ENCODE results near the gene TAF3.

TAF3 gene

DNA sequence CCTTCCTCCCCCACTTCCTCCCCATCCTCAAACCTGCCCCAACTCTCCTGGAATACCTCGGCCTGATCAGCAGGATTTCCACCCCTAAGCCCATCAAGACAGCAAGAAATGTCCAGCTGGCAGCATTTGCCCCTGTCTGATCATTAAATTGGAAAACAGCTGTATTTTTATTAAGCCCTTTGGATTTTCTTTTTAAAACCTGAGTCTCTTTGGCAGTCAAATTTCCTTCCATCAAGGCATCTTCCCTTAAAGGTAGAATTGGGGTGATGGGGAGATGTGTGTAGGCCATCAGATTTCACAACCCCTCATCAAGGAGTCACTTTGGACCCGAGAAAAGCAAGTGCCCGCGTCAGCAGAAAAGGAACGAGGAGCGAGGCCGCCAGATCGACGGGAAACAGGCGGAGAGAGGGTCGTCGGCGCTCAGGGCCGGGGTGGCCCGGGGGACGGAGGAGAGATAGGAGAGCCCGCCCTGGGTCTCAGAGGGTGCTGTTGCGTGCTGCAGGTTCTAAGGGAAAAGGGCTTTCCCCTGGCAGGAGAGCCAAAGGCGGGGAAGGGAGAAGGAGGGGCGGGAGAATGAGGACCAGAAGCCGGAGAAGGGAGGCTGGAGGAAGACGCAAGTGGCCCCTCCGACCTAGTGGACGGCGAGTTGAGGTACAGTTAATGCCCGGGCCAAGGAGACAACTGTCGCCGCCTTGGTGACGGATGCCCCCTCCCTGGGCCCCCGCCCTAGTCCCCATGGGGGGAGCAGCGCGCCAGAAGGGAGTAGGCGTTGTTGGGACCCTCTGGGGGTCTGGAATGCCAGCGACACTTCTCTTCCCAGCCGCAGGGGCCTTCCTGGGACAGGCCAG, 224.6 kb downstream of the TAF3 start:
- DNase-seq (ENCODE audit: low read depth, low spot score) = no peak

DNA sequence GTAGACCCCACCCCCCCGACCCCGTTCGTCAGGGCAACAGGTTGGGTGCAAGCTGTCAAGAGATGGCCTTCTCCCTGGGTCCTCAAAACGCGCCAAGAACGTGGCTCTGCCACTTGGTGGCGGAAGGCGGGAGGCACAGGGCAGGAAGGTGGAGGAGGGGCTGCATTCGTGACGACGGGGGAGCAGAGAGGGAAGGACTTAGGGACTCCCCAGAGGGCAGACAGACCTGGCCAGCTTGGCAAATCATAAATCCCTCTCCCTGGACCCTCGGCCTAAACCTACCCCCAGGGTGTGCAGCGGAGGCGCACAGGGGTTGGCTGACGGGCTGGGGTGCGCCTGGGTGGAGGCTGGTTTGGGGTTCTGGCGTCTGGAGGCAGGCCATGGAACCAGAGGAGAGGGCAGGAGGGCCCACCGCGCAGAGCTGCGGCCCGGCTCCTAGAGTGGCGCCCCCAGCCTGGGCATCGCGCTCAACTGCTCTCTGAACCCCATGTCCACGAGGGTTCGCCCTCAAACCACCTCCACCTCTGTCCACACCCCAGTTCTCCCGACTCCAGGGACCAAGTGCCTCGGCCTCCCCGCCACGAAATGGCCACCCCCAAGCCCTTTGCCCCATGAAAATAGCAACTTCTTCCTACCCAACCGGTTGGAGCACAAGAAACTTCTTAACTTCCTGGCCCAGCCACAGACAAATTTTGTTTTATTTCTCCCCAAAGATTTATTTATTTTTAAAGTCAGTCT, 225.4 kb downstream of the TAF3 start:
- DNase-seq (ENCODE audit: low read depth, low spot score) = no peak
- H3K27ac ChIP-seq = no peak overlapping the region

More for the DNA sequence above, 224.6 kb downstream of the TAF3 start:
- H3K27ac ChIP-seq = no peak overlapping the region

GRCh38 chr10:8044331-8044907, 226.1 kb downstream of the TAF3 start:
- no peak for DNase-seq (ENCODE audit: low read depth, low spot score)
- H3K27ac ChIP-seq = no peak overlapping the region

DNA sequence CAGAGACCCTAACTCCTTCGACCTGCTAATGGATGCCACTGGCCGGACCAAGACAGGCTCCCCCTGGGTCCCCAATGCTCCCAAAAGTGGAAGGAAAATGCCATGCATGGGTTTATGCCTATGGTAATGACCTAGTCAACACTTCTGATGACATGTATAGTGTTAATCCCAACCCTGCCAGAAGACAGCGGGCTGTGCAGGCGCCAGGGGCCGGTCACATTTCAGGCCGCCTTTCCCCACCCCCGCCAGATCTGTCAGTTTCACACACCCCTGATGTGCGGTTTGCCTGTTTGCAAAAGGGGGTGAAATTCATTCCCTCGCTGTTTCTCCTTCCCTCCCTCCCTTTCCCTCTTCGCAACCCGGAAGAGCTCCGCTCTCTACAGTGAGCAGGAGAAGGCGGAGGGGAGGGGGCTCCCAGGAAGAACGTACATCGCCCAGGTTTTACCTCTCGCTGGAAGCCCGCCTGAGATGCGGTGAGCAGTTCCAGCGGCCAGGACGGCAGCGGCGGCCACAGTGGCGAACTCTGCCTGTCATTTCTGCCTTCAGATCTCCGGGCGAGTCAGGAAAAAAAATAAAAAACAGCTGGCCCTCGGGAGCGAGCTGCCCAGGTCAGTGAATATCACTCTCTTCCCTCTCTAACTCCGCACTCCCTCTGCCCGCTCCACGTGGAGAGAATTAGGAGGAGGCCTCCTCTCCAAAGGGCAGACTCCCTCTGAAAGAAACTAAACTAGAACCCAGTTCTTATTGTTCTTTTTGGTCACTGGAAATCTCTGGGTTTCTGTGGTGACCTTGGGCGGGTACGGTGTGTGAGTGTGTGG, 226.8 kb downstream of the TAF3 start:
- DNase-seq (ENCODE audit: low read depth, low spot score) = no peak

GRCh38 chr10:8045726-8046494, 227.6 kb downstream of the TAF3 start:
- no peak overlapping the region for H3K27ac ChIP-seq
- no peak for DNase-seq (ENCODE audit: low read depth, low spot score)

More for the DNA sequence above, 226.8 kb downstream of the TAF3 start:
- H3K27ac ChIP-seq = no peak overlapping the region

DNA sequence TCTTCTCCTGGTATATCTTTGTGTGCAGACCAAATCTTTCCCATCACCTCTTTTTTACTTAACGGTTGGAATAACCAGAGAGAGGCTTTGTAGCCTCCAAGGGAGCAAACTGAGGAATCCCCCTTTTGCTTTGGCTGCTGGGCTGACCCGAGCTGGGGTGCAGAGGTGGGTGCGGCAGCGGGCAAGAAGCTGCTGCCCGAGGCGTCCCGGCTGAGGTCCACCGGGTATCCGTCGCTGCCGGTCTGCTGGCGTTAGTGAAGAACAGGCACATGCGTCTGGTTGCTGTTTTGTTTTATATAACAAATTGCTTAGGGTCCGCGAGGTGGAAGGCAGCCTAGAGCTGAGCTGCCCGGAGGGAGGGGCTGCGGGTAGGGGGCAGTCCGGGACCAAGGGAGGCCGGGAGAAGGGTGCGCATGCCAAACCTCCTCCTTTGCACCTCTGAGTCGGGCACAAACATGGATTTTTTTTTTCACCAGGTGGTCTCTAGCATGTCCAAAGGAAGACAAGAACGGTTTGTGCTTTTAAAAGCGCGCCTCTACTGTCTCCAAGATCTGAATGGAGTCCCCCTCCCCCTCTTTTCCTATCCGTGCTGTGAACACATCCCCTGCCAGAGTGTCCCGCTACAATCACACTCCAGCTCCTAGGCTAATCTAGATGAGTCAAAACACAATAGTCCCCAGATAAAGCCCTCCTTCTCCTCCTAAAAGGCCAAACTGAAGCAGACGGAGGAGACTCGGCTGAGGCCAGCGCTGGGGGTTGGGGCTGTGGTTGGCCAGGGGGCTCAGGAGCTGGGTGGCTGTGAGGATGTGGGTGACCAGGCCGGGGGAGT, 229.4 kb downstream of the TAF3 start:
- H3K27ac ChIP-seq = no peak overlapping the region
- DNase-seq (ENCODE audit: low read depth, low spot score) = no peak

- no peak overlapping the region for H3K27ac ChIP-seq
- DNase-seq (ENCODE audit: low read depth, low spot score) = no peak
Measured at GRCh38 chr10:8048281-8049008, 230.1 kb downstream of the TAF3 start.

GRCh38 chr10:8049045-8049864, 230.9 kb downstream of the TAF3 start:
- DNase-seq (ENCODE audit: low read depth, low spot score) = no peak
- peak overlapping the region; percentile 49 for H3K27ac ChIP-seq

DNA sequence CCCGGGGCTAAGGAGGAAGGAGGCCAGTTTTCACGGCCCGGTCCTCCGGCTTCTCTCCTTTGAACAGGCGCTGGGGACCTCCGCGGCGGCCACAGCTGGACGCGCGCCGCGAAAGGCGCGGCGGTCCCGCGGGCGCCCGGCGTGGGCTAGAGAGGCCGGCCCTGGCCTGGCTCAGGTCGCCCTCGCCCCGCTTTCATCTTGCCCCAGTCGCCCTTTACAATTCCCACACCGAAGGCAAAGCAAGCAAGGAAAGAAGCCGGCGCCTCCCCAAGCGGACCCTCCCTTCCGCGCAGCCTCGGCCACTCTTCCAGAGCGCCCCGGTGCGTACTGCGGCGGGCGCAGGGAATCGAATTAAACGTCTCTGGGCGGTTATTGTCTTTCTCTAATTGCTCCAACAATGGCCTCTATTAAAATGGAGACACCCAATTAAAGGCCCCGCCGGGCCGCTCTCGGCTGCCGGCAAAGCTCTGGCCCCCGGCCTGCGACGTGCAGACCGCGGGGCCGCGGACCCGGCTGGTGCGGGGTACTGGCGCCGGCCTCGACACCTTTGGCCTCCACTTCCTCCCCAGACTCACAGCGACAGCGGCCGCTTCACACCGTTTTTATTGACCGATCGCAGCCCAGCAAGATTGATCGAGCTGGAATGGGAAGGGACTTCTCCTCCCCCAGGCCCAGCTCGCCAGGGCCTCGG, 231.7 kb downstream of the TAF3 start:
- DNase-seq (ENCODE audit: low read depth, low spot score) = no peak
- peak overlapping the region; percentile 49 for H3K27ac ChIP-seq

DNA sequence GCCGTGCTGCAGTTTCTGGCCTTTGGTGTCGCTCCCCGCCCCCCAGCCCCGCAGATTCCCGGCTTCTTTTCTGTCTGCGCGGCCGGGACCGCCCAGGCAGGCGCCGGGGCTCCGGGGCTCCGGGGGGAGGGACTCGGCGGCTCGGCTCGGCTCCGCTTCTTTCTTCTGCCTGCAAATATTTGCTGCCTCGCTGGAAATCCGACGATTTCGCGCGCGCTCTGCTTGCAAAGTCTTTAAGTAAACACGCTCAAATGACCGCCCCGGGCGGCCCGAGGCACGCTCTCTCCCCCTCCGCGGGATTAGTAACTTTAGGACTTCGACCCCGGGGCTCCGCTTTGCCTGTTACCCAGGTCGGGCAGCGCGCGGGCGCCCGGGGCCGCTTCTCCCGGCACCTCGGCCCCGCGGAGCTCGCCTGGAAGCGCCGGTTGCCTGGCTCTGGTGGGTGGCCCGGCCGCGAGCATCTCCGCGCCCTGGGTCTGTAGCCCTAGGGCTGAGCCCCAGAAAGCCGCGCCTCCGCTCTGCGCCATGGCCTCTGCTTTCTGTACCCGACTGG, 232.3 kb downstream of the TAF3 start:
- DNase-seq (ENCODE audit: low read depth, low spot score) = no peak
- peak overlapping the region; percentile 49 for H3K27ac ChIP-seq

- H3K27ac ChIP-seq = peak overlapping the region; percentile 49
- no peak for DNase-seq (ENCODE audit: low read depth, low spot score)
Measured at GRCh38 chr10:8051109-8051821, 233.0 kb downstream of the TAF3 start.

GRCh38 chr10:8051851-8052257, 233.5 kb downstream of the TAF3 start:
- H3K27ac ChIP-seq = peak overlapping the region; percentile 49
- DNase-seq (ENCODE audit: low read depth, low spot score) = no peak

DNA sequence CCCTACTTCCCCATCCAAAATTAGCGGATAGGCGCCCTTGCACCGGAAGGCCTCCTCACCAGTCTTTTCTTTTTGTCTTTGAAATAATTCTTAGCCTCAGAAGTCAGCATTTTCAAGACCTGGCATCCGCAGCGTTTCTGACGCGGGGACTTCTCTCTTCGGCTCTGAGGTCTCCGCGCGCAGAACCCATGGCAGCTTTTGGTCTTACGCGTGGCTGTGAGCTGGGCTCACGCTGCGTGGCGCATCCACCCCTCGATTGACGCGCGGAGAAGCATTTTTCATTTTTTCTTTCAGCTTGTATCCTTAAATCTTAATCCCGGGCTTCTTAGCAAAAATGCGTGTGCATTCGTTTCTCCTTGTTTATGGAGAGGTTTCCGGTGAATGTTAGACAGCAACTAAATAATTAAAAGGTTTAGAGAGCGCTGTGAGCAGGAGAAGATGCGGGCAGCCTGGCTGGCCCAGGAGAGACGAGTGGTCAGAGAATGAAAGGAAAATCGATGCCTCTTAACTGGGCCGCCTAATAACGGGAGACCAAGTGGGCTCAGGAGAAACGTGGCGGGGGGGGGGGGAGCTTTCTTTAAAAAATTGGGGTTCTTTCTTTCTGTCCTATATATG, 234.1 kb downstream of the TAF3 start:
- H3K27ac ChIP-seq = peak overlapping the region; percentile 49
- DNase-seq (ENCODE audit: low read depth, low spot score) = no peak

DNA sequence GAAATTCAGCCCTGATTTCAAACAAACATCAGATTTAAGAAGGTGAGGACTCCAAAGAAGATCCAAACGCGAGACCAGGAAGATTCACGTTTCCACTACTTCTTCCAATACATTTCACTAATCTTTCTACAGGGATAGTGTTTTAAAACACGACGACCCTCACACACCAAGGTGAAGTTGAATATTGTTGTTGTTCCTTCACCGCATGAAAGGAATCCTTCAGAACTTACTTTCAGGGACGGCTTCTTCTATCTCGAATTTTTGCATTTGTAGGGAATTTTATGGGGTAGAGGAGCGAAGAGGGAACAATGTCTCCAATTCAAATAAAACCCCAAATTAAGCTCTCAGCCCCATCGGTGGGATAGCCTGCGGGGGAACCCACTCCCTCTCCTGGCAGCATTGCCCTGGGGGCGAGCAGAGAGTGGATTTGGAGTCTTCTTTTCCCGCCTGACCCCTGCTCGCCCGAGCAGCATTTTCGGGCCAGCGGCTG, 234.7 kb downstream of the TAF3 start:
- DNase-seq (ENCODE audit: low read depth, low spot score) = no peak
- H3K27ac ChIP-seq = peak overlapping the region; percentile 92
